GM12878 (cell line): ENCODE measurements around the gene TPD52L2. TPM values are rescaled to one million over a fixed set of nuclear protein-coding genes. Genes with fewer than 3 reads are reported as not detected.

ENCODE experiments used
- ATAC-seq: fragments of 200-7000 bp; cut with Tn5 transposase; 3 replicates; pipeline ENCODE4 v1.9.1; 2020; ENCODE audit warnings: mild to moderate bottlenecking, moderate library complexity
- BruUV-seq: library from RNA; stranded (reverse); fragments of 400-500 nt; replicated peaks from 2 replicates; lab custom pipeline; 2021; lab: Mats Ljungman, UMichigan
- CTCF ChIA-PET: fragments of 300-600 bp; sonication (Branson Sonifier 250); formaldehyde crosslinking; extraction: SDS; loops from one replicate; lab custom pipeline; 2021; ENCODE audit warnings: inconsistent platforms; lab: Yijun Ruan, JAX
- POLR2A ChIA-PET: fragments of 350-600 bp; formaldehyde crosslinking; extraction: SDS; loops from one replicate; lab custom pipeline; 2021; ENCODE audit warnings: inconsistent platforms; lab: Charles Lee
- RAD21 ChIA-PET: fragments of 300-600 bp; sonication (Branson Sonifier 250); formaldehyde crosslinking; loops from one replicate; lab custom pipeline; 2023; ENCODE audit warnings: antibody characterized with exemption; ENCODE audit not compliant: unreplicated experiment; lab: Charles Lee
- SMC1A ChIA-PET: fragments of 300-600 bp; sonication (Branson Sonifier 250); formaldehyde crosslinking; loops from one replicate; lab custom pipeline; 2023; ENCODE audit not compliant: unreplicated experiment, uncharacterized antibody; lab: Charles Lee
- DNase-seq: peaks from one replicate; pipeline ENCODE4 v3.0.0-alpha.2; 2011; ENCODE audit warnings: low read depth, low spot score
- FAIRE-seq: peaks from 3 replicates; lab custom pipeline; 2011; peaks lifted over from hg19 to GRCh38; lab: Jason Lieb, UNC
- H2AFZ ChIP-seq: 2 replicates; pipeline ENCODE4 v1.6.0; 2011; ENCODE audit warnings: low read depth, low read length, control low read depth; ENCODE audit not compliant: control insufficient read depth
- H3K27ac ChIP-seq: 2 replicates; pipeline ENCODE4 v1.5.1; 2011; ENCODE audit warnings: control low read depth; ENCODE audit not compliant: control insufficient read depth, insufficient read depth
- H3K27me3 ChIP-seq, 2 experiments: replicated peaks in 1 of 2; 2 replicates each; pipeline versions ENCODE4 v1.6.0 to v1.6.1; 2011; ENCODE audit warnings: low read length in 1 of 2; ENCODE audit not compliant: control insufficient read depth in 2 of 2, insufficient read depth in 2 of 2
- H3K36me3 ChIP-seq, 2 experiments: 2 replicates each; pipeline ENCODE4 v1.5.1; 2011; ENCODE audit warnings: low read length in 1 of 2; ENCODE audit not compliant: control insufficient read depth in 2 of 2, insufficient read depth in 2 of 2
- H3K4me1 ChIP-seq: 2 replicates; pipeline ENCODE4 v1.6.1; 2011; ENCODE audit warnings: mild to moderate bottlenecking, low read length, moderate library complexity, mixed read lengths; ENCODE audit not compliant: control insufficient read depth, insufficient read depth
- H3K4me2 ChIP-seq: 2 replicates; pipeline ENCODE4 v1.6.0; 2011; ENCODE audit warnings: control low read depth; ENCODE audit not compliant: control insufficient read depth, insufficient read depth
- H3K4me3 ChIP-seq: fragments of 200-600 bp; sonication (generic); 2 replicates; pipeline ENCODE4 v1.5.1; 2016
- H3K79me2 ChIP-seq: 2 replicates; pipeline ENCODE4 v1.6.0; 2011; ENCODE audit warnings: low read length; ENCODE audit not compliant: control insufficient read depth, insufficient read depth
- H3K9ac ChIP-seq: 2 replicates; pipeline ENCODE4 v1.8.0; 2011; ENCODE audit warnings: low read length, control low read depth, mixed read lengths; ENCODE audit not compliant: control insufficient read depth, insufficient read depth
- H3K9me3 ChIP-seq: replicated peaks from 3 replicates; pipeline ENCODE4 v1.5.1; 2011; ENCODE audit warnings: mild to moderate bottlenecking, low read length; ENCODE audit not compliant: control insufficient read depth, insufficient read depth
- H4K20me1 ChIP-seq: 2 replicates; pipeline ENCODE4 v1.6.0; 2011; ENCODE audit not compliant: control insufficient read depth, insufficient read depth
- BHLHE40 ChIP-seq, 2 experiments: fragments of 450-650 bp in 1 of 2; IDR thresholded peaks; 2 replicates each; pipeline ENCODE4 v1.6.1; 2011 to 2017; ENCODE audit warnings: low read depth in 2 of 2, borderline replicate concordance in 1 of 2, improper control_type of control experiment in 1 of 2, low read length in 1 of 2, mild to moderate bottlenecking in 1 of 2
- CEBPB ChIP-seq, 2 experiments: fragments of 150-350 bp in 1 of 2; IDR thresholded peaks; 2 replicates each; pipeline ENCODE4 v1.6.1; 2012 to 2014; ENCODE audit warnings: low read depth in 2 of 2, low read length in 2 of 2, borderline replicate concordance in 1 of 2, inconsistent platforms in 1 of 2
- CEBPZ ChIP-seq: fragments of 150-350 bp; IDR thresholded peaks from 2 replicates; pipeline ENCODE4 v1.6.1; 2016; ENCODE audit warnings: low read depth, low read length
- CHD2 ChIP-seq: IDR thresholded peaks from 2 replicates; pipeline ENCODE4 v1.6.1; 2011; ENCODE audit warnings: low read depth, low read length, improper control_type of control experiment, borderline replicate concordance
- CREM ChIP-seq: IDR thresholded peaks from 2 replicates; pipeline ENCODE4 v1.6.1; 2014; ENCODE audit warnings: antibody characterized with exemption, low read depth
- EZH2 ChIP-seq: IDR thresholded peaks from 2 replicates; pipeline ENCODE4 v1.6.1; 2012; ENCODE audit warnings: low read depth, mild to moderate bottlenecking, control low read depth, inconsistent platforms, low read length, borderline replicate concordance; ENCODE audit not compliant: control insufficient read depth
- FOXK2 ChIP-seq: fragments of 450-650 bp; IDR thresholded peaks from 2 replicates; pipeline ENCODE4 v1.6.1; 2017; ENCODE audit warnings: mild to moderate bottlenecking, moderate library complexity
- FOXM1 ChIP-seq: IDR thresholded peaks from 2 replicates; pipeline ENCODE4 v1.6.1; 2012; ENCODE audit warnings: low read depth, mild to moderate bottlenecking, inconsistent platforms, low read length, moderate library complexity
- GABPA ChIP-seq: IDR thresholded peaks from 2 replicates; pipeline ENCODE4 v1.6.1; 2014; ENCODE audit warnings: antibody characterized with exemption, low read depth, mild to moderate bottlenecking, inconsistent platforms
- LARP7 ChIP-seq: fragments of 450-650 bp; IDR thresholded peaks from 2 replicates; pipeline ENCODE4 v1.6.1; 2017; ENCODE audit warnings: mild to moderate bottlenecking
- MYB ChIP-seq: fragments of 150-350 bp; IDR thresholded peaks from 2 replicates; pipeline ENCODE4 v1.6.1; 2014; ENCODE audit warnings: mild to moderate bottlenecking, low read depth, low read length, borderline replicate concordance
- POLR2AphosphoS5 ChIP-seq: IDR thresholded peaks from 2 replicates; pipeline ENCODE4 v1.6.1; 2011; ENCODE audit warnings: mild to moderate bottlenecking, low read length, inconsistent platforms
- RELB ChIP-seq: fragments of 450-650 bp; IDR thresholded peaks from 2 replicates; pipeline ENCODE4 v1.6.1; 2017; ENCODE audit warnings: low read depth, mild to moderate bottlenecking, moderate library complexity
- SREBF2 ChIP-seq: IDR thresholded peaks from 2 replicates; pipeline ENCODE4 v1.6.1; 2012; ENCODE audit warnings: mild to moderate bottlenecking, low read length
- TAF1 ChIP-seq: IDR thresholded peaks from 2 replicates; pipeline ENCODE4 v1.6.1; 2011; ENCODE audit warnings: mild to moderate bottlenecking, low read depth, low read length, borderline replicate concordance
- TBL1XR1 ChIP-seq: IDR thresholded peaks from 2 replicates; pipeline ENCODE4 v1.6.1; 2012; ENCODE audit warnings: low read depth, low read length, improper control_type of control experiment
- TCF7 ChIP-seq: IDR thresholded peaks from 2 replicates; pipeline ENCODE4 v1.6.1; 2014; ENCODE audit warnings: antibody characterized with exemption, borderline replicate concordance
- USF2 ChIP-seq: IDR thresholded peaks from 2 replicates; pipeline ENCODE4 v1.6.1; 2011; ENCODE audit warnings: low read depth, low read length, improper control_type of control experiment, borderline replicate concordance
- ZNF274 ChIP-seq: IDR thresholded peaks from one replicate; pipeline ENCODE4 v1.8.0; 2011; ENCODE audit not compliant: insufficient read length, insufficient read depth
- WGBS: methylation state at CpG from one replicate; pipeline ENCODE4 v1.1.6; 2016; ENCODE audit warnings: low lambda C conversion rate; ENCODE audit not compliant: insufficient replicate concordance, insufficient coverage; ENCODE audit errors: missing lambda C conversion rate; 5-methylcytosine and 5-hydroxymethylcytosine counted together
- in situ Hi-C: fragments of 300-500 bp; cut with MboI; formaldehyde crosslinking; loops from 9 replicates; pipeline ENCODE4 v1.14.3; 2018; ENCODE audit warnings: mixed read lengths
- intact Hi-C: fragments of 100-400 bp; cut with micrococcal nuclease; formaldehyde crosslinking; loops from one replicate; pipeline ENCODE4 v1.14.2; 2022; ENCODE audit not compliant: unreplicated experiment
- polyA plus RNA-seq, 11 experiments: library from polyadenylated mRNA; depleted of rRNA in 4 of 11; unstranded in 6 of 11; stranded (reverse) in 5 of 11; fragments of >200 nt; fragmentation: Nextera tagmentation in 4 of 11; fragmentation: Illumina TruSeq in 1 of 11; extraction: Ambion mirVana in 4 of 11; extraction: Trizol in 1 of 11; gene quantifications; 1 replicate in 1 of 11; 2 replicates in 10 of 11; pipeline versions ENCODE4 v1.2.1 to v1.2.3, GENCODE V29; 2011 to 2016; ENCODE audit warnings: inconsistent platforms in 2 of 11, missing spikeins in 2 of 11, low read depth in 1 of 11
- total RNA-seq, 4 experiments: library from RNA; depleted of rRNA in 3 of 4; stranded (reverse); fragments of >200 nt in 3 of 4; fragmentation: Illumina TruSeq in 1 of 4; extraction: Trizol in 1 of 4; gene quantifications; 2 replicates each; pipeline versions ENCODE4 v1.2.1 to v1.2.3, GENCODE V29; 2013 to 2021

The TPD52L2 gene
- total and polyA plus RNA-seq, 10 of the 15 experiments (the other 5 are each of a cell fraction or from before 2014, with no cell fraction given) = 1.6 to 71.0 (median 46.3) TPM

GRCh38 chr20:63840405-63840828, 24.7 kb upstream of the TPD52L2 start (continued):
- no peak for TF ChIP-seq CEBPZ

GRCh38 chr20:63842258-63842657, 22.8 kb upstream of the TPD52L2 start:
- POLR2A ChIA-PET = interaction anchor here (0.9 kb wide), 1 partner anchor 11 kb away, joined by 3 read pairs; the partner anchor contains the start of gene ZBTB46
- FAIRE-seq = no peak
- CTCF ChIA-PET = interaction anchor here (0.8 to 1.6 kb wide), 2 partner anchors 15 to 17 kb away, joined by 3 read pairs; no protein-coding TSS in a partner anchor
- SMC1A ChIA-PET = no interaction called here
- H3K4me2 ChIP-seq = no peak overlapping the region
- 4% methylated on average over 9 of the region's 9 CpGs for WGBS
- no peak overlapping the region for H3K27ac ChIP-seq
- H3K9me3 ChIP-seq = no peaks in the 10 kb centered on the region
- no TSS peak for BruUV-seq
- peaks cover 0 to 1% of the 10 kb centered on the region in 2 experiments; a peak in 3 of 4 replicates for H3K27me3 ChIP-seq
- H3K9ac ChIP-seq = no peak overlapping the region
- H3K4me3 ChIP-seq = no peak overlapping the region
- H4K20me1 ChIP-seq = no peaks in the 10 kb centered on the region
- no peak overlapping the region for H2AFZ ChIP-seq
- H3K79me2 ChIP-seq = no peaks in the 10 kb centered on the region
- ATAC-seq = peak; percentile 24
- DNase-seq = no peak
- RAD21 ChIA-PET = interaction anchor here (1.0 kb wide), 1 partner anchor 23 kb away, joined by 3 read pairs; the partner anchor contains the start of gene TPD52L2
- no peaks in the 10 kb centered on the region for H3K36me3 ChIP-seq
- in situ Hi-C loops (no loop called here), intact Hi-C loops (no loop called here)
- H3K4me1 ChIP-seq = peaks cover 14% of the 10 kb centered on the region
- TF ChIP-seq EZH2 = no peak
- no peak for TF ChIP-seq BHLHE40 (IDR thresholded peaks at IDR 0.05; ENCODE audit: borderline replicate concordance in 1 of 2, low read depth in 2 of 2, low read length in 1 of 2)
- no peak for TF ChIP-seq CREM
- no peak for TF ChIP-seq POLR2AphosphoS5
- TF ChIP-seq USF2 = no peak
- no peak for TF ChIP-seq FOXM1
- no peak for TF ChIP-seq TCF7
- no peak for TF ChIP-seq CEBPB (IDR thresholded peaks at IDR 0.05; ENCODE audit: borderline replicate concordance in 1 of 2, low read depth in 2 of 2, low read length in 2 of 2)
- TF ChIP-seq TBL1XR1 = no peak
- TF ChIP-seq GABPA = no peak
- no peak for TF ChIP-seq LARP7
- TF ChIP-seq SREBF2 = no peak
- TF ChIP-seq FOXK2 = no peak
- TF ChIP-seq MYB = no peak
- no peak for TF ChIP-seq CHD2
- no peak for TF ChIP-seq TAF1
- no peak for TF ChIP-seq RELB
- no peak for TF ChIP-seq ZNF274
